OCI-LY1 (cell line): ENCODE results near the gene CNBD2.

Experiments used
- H2AFZ ChIP-seq: fragments of 200-600 bp; sonication (generic), shearing (Covaris generic); 2 replicates; pipeline ENCODE4 v1.6.0; 2014; ENCODE audit warnings: antibody characterized with exemption, mild to moderate bottlenecking, low read length
- H3F3A ChIP-seq: fragments of 200-600 bp; sonication (generic), shearing (Covaris generic); 2 replicates; pipeline ENCODE4 v1.6.0; 2014; ENCODE audit warnings: mild to moderate bottlenecking, antibody characterized with exemption, low read length, moderate library complexity; ENCODE audit not compliant: insufficient read depth
- H3K27ac ChIP-seq: fragments of 200-600 bp; sonication (generic); 2 replicates; pipeline ENCODE4 v1.5.1; 2014; ENCODE audit warnings: low read length, mixed run types, mild to moderate bottlenecking, low read depth; ENCODE audit not compliant: poor library complexity, severe bottlenecking
- H3K27me3 ChIP-seq: fragments of 200-600 bp; sonication (generic); 2 replicates; pipeline ENCODE4 v1.6.0; 2014; ENCODE audit warnings: antibody characterized with exemption, mild to moderate bottlenecking, low read length, moderate library complexity; ENCODE audit not compliant: insufficient read depth
- H3K36me3 ChIP-seq: fragments of 200-600 bp; sonication (generic); 2 replicates; pipeline ENCODE4 v1.6.1; 2014; ENCODE audit warnings: mild to moderate bottlenecking, antibody characterized with exemption, low read length, moderate library complexity, mixed read lengths; ENCODE audit not compliant: insufficient read depth
- H3K4me1 ChIP-seq: fragments of 200-600 bp; sonication (generic); 2 replicates; pipeline ENCODE4 v1.5.1; 2014; ENCODE audit warnings: mild to moderate bottlenecking, low read length, moderate library complexity; ENCODE audit not compliant: insufficient read depth, severe bottlenecking
- H3K4me2 ChIP-seq: fragments of 200-600 bp; sonication (generic), shearing (Covaris generic); 2 replicates; pipeline ENCODE4 v1.6.1; 2014; ENCODE audit warnings: low read length
- H3K4me3 ChIP-seq: fragments of 200-600 bp; sonication (generic); 2 replicates; pipeline ENCODE4 v1.5.1; 2014; ENCODE audit warnings: low read length, low read depth, mild to moderate bottlenecking, mixed read lengths; ENCODE audit not compliant: poor library complexity, severe bottlenecking
- H3K79me2 ChIP-seq: fragments of 200-600 bp; shearing (Covaris generic); 2 replicates; pipeline ENCODE4 v1.6.1; 2016; ENCODE audit warnings: mixed run types, low read length, mixed read lengths; ENCODE audit not compliant: insufficient read depth
- H3K9ac ChIP-seq: fragments of 200-600 bp; sonication (generic), shearing (Covaris generic); 2 replicates; pipeline ENCODE4 v1.6.1; 2014; ENCODE audit warnings: mild to moderate bottlenecking, low read length, mixed read lengths
- H3K9me2 ChIP-seq: fragments of 200-600 bp; sonication (generic), shearing (Covaris generic); 2 replicates; pipeline ENCODE4 v1.6.1; 2014; ENCODE audit warnings: low read depth, mild to moderate bottlenecking, low read length, mixed read lengths
- H3K9me3 ChIP-seq: fragments of 200-600 bp; shearing (Covaris generic); 2 replicates; pipeline ENCODE4 v1.6.1; 2014; ENCODE audit warnings: low read length, mixed read lengths
- H4K20me1 ChIP-seq: fragments of 200-600 bp; sonication (generic), shearing (Covaris generic); 2 replicates; pipeline ENCODE4 v1.6.0; 2016; ENCODE audit warnings: mild to moderate bottlenecking, low read length; ENCODE audit not compliant: insufficient read depth
- CTCF ChIP-seq: fragments of 200-600 bp; sonication (generic), shearing (Covaris generic); IDR thresholded peaks from 2 replicates; pipeline ENCODE4 v1.5.1; 2017; ENCODE audit warnings: mild to moderate bottlenecking, antibody characterized with exemption, low read length, moderate library complexity, mixed read lengths
- EZH2 ChIP-seq: fragments of 200-600 bp; sonication (generic), shearing (Covaris generic); IDR thresholded peaks from 2 replicates; pipeline ENCODE4 v1.8.0; 2017; ENCODE audit warnings: borderline replicate concordance, mixed run types, mild to moderate bottlenecking, antibody characterized with exemption, low read length, moderate library complexity, mixed read lengths

The CNBD2 gene

GRCh38 chr20:35971981-35972380, 3.6 kb downstream of the CNBD2 start:
- Histone ChIP-seq H3K4me2 (no peak overlapping the region), H3K27ac (no peak overlapping the region), H3K79me2 (no peaks in the 10 kb centered on the region), H3K9me3 (no peaks in the 10 kb centered on the region), H3K27me3 (no peaks in the 10 kb centered on the region; the same call in 1 of the 2 replicates), H3K4me3 (no peak overlapping the region), H4K20me1 (no peaks in the 10 kb centered on the region), H3K9me2 (no peaks in the 10 kb centered on the region), H3F3A (no peaks in the 10 kb centered on the region), H3K4me1 (no peaks in the 10 kb centered on the region), H3K9ac (no peak overlapping the region), H3K36me3 (no peaks in the 10 kb centered on the region), H2AFZ (no peak overlapping the region)
- TF ChIP-seq EZH2 (no peak), CTCF (no peak)

GRCh38 chr20:35972462-35972861, 4.1 kb downstream of the CNBD2 start:
- no peak for TF ChIP-seq EZH2
- TF ChIP-seq CTCF: no peak

GRCh38 chr20:35974256-35974655, 5.9 kb downstream of the CNBD2 start:
- Histone ChIP-seq H3K4me1 (peaks cover 8% of the 10 kb centered on the region), H3K27ac (no peak overlapping the region), H3K9ac (no peak overlapping the region), H3K9me3 (no peaks in the 10 kb centered on the region), H4K20me1 (no peaks in the 10 kb centered on the region), H3K27me3 (no peaks in the 10 kb centered on the region; the same call in 1 of the 2 replicates), H3K9me2 (no peaks in the 10 kb centered on the region), H3K36me3 (no peaks in the 10 kb centered on the region), H3F3A (no peaks in the 10 kb centered on the region), H3K4me2 (no peak overlapping the region), H3K4me3 (no peak overlapping the region), H3K79me2 (no peaks in the 10 kb centered on the region), H2AFZ (no peak overlapping the region)
- TF ChIP-seq EZH2: no peak
- no peak for TF ChIP-seq CTCF

More at GRCh38 chr20:35972462-35972861, 4.1 kb downstream of the CNBD2 start:
- Histone ChIP-seq H3K79me2 (no peaks in the 10 kb centered on the region), H3K9me3 (no peaks in the 10 kb centered on the region), H3K9me2 (no peaks in the 10 kb centered on the region), H3K9ac (no peak overlapping the region), H3K27me3 (no peaks in the 10 kb centered on the region; the same call in 1 of the 2 replicates), H3K4me3 (no peak overlapping the region), H3F3A (no peaks in the 10 kb centered on the region), H4K20me1 (no peaks in the 10 kb centered on the region), H2AFZ (no peak overlapping the region), H3K27ac (no peak overlapping the region), H3K4me1 (no peaks in the 10 kb centered on the region), H3K4me2 (no peak overlapping the region), H3K36me3 (no peaks in the 10 kb centered on the region)
